NCI-H187 (cell line): Measurements from ENCODE around the gene TIE1.

Experiments
- DNase-seq, 2 experiments: peaks; one replicate each; lab custom pipeline; 2025; lab: John Stamatoyannopoulos, UW

Gene TIE1

GRCh38 chr1:43339584-43340232 is 38.9 kb downstream of the TIE1 start:
- no peak for DNase-seq

GRCh38 chr1:43340559-43340958 is 39.8 kb downstream of the TIE1 start:
- DNase-seq, result no peak

- no peak for DNase-seq
Measured at GRCh38 chr1:43344267-43344850, 43.6 kb downstream of the TIE1 start.

GRCh38 chr1:43345120-43345519 is 44.3 kb downstream of the TIE1 start:
- DNase-seq, result no peak

- no peak for DNase-seq
Measured at GRCh38 chr1:43346636-43347035, 45.9 kb downstream of the TIE1 start.

- DNase-seq, result peak; percentile 38 to 71
Measured at GRCh38 chr1:43348343-43348808, 47.6 kb downstream of the TIE1 start.

GRCh38 chr1:43348809-43349593 is 48.2 kb downstream of the TIE1 start:
- peak; percentile 87 for DNase-seq

GRCh38 chr1:43349594-43350306 is 49.0 kb downstream of the TIE1 start:
- no peak for DNase-seq

- DNase-seq, result no peak
Measured at GRCh38 chr1:43350976-43351375, 50.2 kb downstream of the TIE1 start.

- no peak for DNase-seq
Measured at GRCh38 chr1:43351421-43352350, 50.9 kb downstream of the TIE1 start.

- DNase-seq, result no peak
Measured at GRCh38 chr1:43352351-43352705, 51.5 kb downstream of the TIE1 start.

- no peak for DNase-seq
Measured at GRCh38 chr1:43352881-43353280, 52.1 kb downstream of the TIE1 start.

- no peak for DNase-seq
Measured at GRCh38 chr1:43354471-43354870, 53.7 kb downstream of the TIE1 start.

GRCh38 chr1:43354936-43355335 is 54.2 kb downstream of the TIE1 start:
- no peak for DNase-seq

- DNase-seq, result no peak
Measured at GRCh38 chr1:43357251-43357650, 56.5 kb downstream of the TIE1 start.

- DNase-seq, result no peak
Measured at GRCh38 chr1:43358121-43358745, 57.5 kb downstream of the TIE1 start.

- peak; percentile 93 to 98 for DNase-seq
Measured at GRCh38 chr1:43358746-43359693, 58.2 kb downstream of the TIE1 start, which contains the start of gene CDC20. CDC20 (plus strand) TSS chr1:43358981; CDS start chr1:43359216, 235 bp downstream.

GRCh38 chr1:43359696-43360095 is 58.9 kb downstream of the TIE1 start:
- no peak for DNase-seq

- no peak for DNase-seq
Measured at GRCh38 chr1:43360616-43361015, 59.8 kb downstream of the TIE1 start.
